SK-N-SH treated with all-trans-retinoic acid at 6 μM for 48 hours (cell line): ENCODE measurements around the gene VAT1L.

Source experiments
- ATAC-seq: fragments of 200-7000 bp; cut with Tn5 transposase; 3 replicates; pipeline ENCODE4 v1.9.1; 2020; ENCODE audit warnings: mild to moderate bottlenecking, moderate library complexity
- BACH2 ChIP-seq: fragments of 250-450 bp; sonication (Bioruptor Pico); IDR thresholded peaks from 2 replicates; pipeline ENCODE4 v1.9.0; 2021; ENCODE audit warnings: mild to moderate bottlenecking, borderline replicate concordance
- CSDC2 ChIP-seq: fragments of 250-450 bp; sonication (Bioruptor Pico); IDR thresholded peaks from 2 replicates; pipeline ENCODE4 v1.5.0; 2020; ENCODE audit warnings: mild to moderate bottlenecking, moderate library complexity
- ESRRG ChIP-seq: fragments of 250-450 bp; sonication (Bioruptor Pico); IDR thresholded peaks from 2 replicates; pipeline ENCODE4 v1.6.1; 2021; ENCODE audit warnings: mild to moderate bottlenecking
- GLIS3 ChIP-seq: fragments of 250-450 bp; sonication (Bioruptor Pico); IDR thresholded peaks from 2 replicates; pipeline ENCODE4 v1.5.0; 2020; ENCODE audit warnings: mild to moderate bottlenecking, moderate library complexity
- ISL1 ChIP-seq: fragments of 250-450 bp; sonication (Bioruptor Pico); IDR thresholded peaks from 2 replicates; pipeline ENCODE4 v2.1.2; 2022; ENCODE audit warnings: mild to moderate bottlenecking, moderate library complexity
- PPARA ChIP-seq: fragments of 250-450 bp; sonication (Bioruptor Pico); IDR thresholded peaks from 2 replicates; pipeline ENCODE4 v1.5.0; 2020; ENCODE audit warnings: mild to moderate bottlenecking, borderline replicate concordance
- RARB ChIP-seq: fragments of 250-450 bp; sonication (Bioruptor Pico); IDR thresholded peaks from 2 replicates; pipeline ENCODE4 v1.8.0; 2021; ENCODE audit warnings: mild to moderate bottlenecking, moderate library complexity
- SNAI2 ChIP-seq: fragments of 250-450 bp; sonication (Bioruptor Pico); IDR thresholded peaks from 2 replicates; pipeline ENCODE4 v1.5.0; 2020; ENCODE audit warnings: mild to moderate bottlenecking, moderate library complexity
- TOX ChIP-seq: fragments of 250-450 bp; sonication (Bioruptor Pico); IDR thresholded peaks from 2 replicates; pipeline ENCODE4 v1.8.0; 2021; ENCODE audit warnings: mild to moderate bottlenecking, moderate library complexity, borderline replicate concordance
- ZC3H10 ChIP-seq: fragments of 250-450 bp; sonication (Bioruptor Pico); IDR thresholded peaks from 2 replicates; pipeline ENCODE4 v1.5.1; 2021; ENCODE audit warnings: mild to moderate bottlenecking, moderate library complexity
- ZFP3 ChIP-seq: fragments of 250-450 bp; sonication (Bioruptor Pico); IDR thresholded peaks from 2 replicates; pipeline ENCODE4 v1.5.0; 2020; ENCODE audit warnings: mild to moderate bottlenecking, moderate library complexity
- ZFP30 ChIP-seq: fragments of 450-650 bp; formaldehyde crosslinking; IDR thresholded peaks from 2 replicates; pipeline ENCODE4 v1.5.0; 2022; ENCODE audit warnings: mild to moderate bottlenecking, moderate library complexity
- ZNF565 ChIP-seq: fragments of 450-650 bp; formaldehyde crosslinking; conservative IDR thresholded peaks from 2 replicates; pipeline ENCODE4 v1.5.0; 2020; ENCODE audit warnings: low read depth, mild to moderate bottlenecking, moderate library complexity
- ZNF70 ChIP-seq: fragments of 450-650 bp; formaldehyde crosslinking; IDR thresholded peaks from 2 replicates; pipeline ENCODE4 v1.5.0; 2020; ENCODE audit warnings: mild to moderate bottlenecking, moderate library complexity
- ZNF8 ChIP-seq: fragments of 450-650 bp; formaldehyde crosslinking; IDR thresholded peaks from 2 replicates; pipeline ENCODE4 v1.5.0; 2020; ENCODE audit warnings: mild to moderate bottlenecking, moderate library complexity
- TF ChIP-seq, protein P1 (sequence below): fragments of 250-450 bp; sonication (Bioruptor Pico); IDR thresholded peaks from 2 replicates; pipeline ENCODE4 v1.5.1; 2021; ENCODE audit warnings: mild to moderate bottlenecking, moderate library complexity
- TF ChIP-seq, protein P2 (sequence below): fragments of 250-450 bp; sonication (Bioruptor Pico); IDR thresholded peaks from 2 replicates; pipeline ENCODE4 v1.8.0; 2020; ENCODE audit warnings: mild to moderate bottlenecking, moderate library complexity, borderline replicate concordance
- TF ChIP-seq, protein P3 (sequence below): fragments of 250-450 bp; sonication (Bioruptor Pico); IDR thresholded peaks from 2 replicates; pipeline ENCODE4 v1.8.0; 2021; ENCODE audit warnings: low read depth, mild to moderate bottlenecking, moderate library complexity, borderline replicate concordance
- TF ChIP-seq, protein P4 (sequence below): fragments of 250-450 bp; sonication (Bioruptor Pico); IDR thresholded peaks from 2 replicates; pipeline ENCODE4 v1.5.1; 2020; ENCODE audit warnings: low read depth, mild to moderate bottlenecking, moderate library complexity
- TF ChIP-seq, protein P5 (sequence below): fragments of 250-450 bp; sonication (Bioruptor Pico); IDR thresholded peaks from 2 replicates; pipeline ENCODE4 v1.5.0; 2020; ENCODE audit warnings: mild to moderate bottlenecking, moderate library complexity

Gene VAT1L

DNA sequence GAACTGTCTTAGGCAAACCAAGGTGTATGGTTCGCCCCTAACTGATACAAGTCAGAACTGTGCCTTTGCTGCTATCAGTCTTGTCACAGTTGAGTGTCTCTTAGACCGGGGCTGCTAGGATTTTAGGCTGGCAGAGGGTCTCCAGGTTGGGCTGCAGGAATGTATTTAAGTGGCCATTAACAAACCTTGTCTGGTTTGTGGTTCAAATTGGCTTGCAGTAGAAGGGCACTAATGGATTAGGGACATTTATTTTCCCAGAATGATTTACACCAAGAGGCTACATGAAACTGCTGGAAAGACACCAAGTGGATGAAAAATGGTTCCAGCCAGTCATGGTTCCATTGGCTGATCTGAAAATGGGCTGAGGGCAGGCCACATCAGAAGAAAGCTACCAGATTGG is 5.1 kb downstream of the VAT1L start:
- TF ChIP-seq ESRRG (CRISPR knock-in tag) = 0 out of 2 replicates have a peak, but pooled peaks have one; percentile 63
- TF ChIP-seq, protein P1, sequence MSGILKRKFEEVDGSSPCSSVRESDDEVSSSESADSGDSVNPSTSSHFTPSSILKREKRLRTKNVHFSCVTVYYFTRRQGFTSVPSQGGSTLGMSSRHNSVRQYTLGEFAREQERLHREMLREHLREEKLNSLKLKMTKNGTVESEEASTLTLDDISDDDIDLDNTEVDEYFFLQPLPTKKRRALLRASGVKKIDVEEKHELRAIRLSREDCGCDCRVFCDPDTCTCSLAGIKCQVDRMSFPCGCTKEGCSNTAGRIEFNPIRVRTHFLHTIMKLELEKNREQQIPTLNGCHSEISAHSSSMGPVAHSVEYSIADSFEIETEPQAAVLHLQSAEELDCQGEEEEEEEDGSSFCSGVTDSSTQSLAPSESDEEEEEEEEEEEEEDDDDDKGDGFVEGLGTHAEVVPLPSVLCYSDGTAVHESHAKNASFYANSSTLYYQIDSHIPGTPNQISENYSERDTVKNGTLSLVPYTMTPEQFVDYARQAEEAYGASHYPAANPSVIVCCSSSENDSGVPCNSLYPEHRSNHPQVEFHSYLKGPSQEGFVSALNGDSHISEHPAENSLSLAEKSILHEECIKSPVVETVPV = 0 out of 2 replicates have a peak, but pooled peaks have one; percentile 27
- no peak for TF ChIP-seq ZNF8 (CRISPR knock-in tag)
- peak; percentile 96 for TF ChIP-seq ISL1 (CRISPR knock-in tag)
- TF ChIP-seq, protein P2, sequence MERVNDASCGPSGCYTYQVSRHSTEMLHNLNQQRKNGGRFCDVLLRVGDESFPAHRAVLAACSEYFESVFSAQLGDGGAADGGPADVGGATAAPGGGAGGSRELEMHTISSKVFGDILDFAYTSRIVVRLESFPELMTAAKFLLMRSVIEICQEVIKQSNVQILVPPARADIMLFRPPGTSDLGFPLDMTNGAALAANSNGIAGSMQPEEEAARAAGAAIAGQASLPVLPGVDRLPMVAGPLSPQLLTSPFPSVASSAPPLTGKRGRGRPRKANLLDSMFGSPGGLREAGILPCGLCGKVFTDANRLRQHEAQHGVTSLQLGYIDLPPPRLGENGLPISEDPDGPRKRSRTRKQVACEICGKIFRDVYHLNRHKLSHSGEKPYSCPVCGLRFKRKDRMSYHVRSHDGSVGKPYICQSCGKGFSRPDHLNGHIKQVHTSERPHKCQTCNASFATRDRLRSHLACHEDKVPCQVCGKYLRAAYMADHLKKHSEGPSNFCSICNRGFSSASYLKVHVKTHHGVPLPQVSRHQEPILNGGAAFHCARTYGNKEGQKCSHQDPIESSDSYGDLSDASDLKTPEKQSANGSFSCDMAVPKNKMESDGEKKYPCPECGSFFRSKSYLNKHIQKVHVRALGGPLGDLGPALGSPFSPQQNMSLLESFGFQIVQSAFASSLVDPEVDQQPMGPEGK (CRISPR knock-in tag) = peak; percentile 88
- TF ChIP-seq RARB (CRISPR knock-in tag) = no peak
- 0 out of 2 replicates have a peak, but pooled peaks have one; percentile 29 for TF ChIP-seq GLIS3 (CRISPR knock-in tag)
- ATAC-seq = no peak

DNA sequence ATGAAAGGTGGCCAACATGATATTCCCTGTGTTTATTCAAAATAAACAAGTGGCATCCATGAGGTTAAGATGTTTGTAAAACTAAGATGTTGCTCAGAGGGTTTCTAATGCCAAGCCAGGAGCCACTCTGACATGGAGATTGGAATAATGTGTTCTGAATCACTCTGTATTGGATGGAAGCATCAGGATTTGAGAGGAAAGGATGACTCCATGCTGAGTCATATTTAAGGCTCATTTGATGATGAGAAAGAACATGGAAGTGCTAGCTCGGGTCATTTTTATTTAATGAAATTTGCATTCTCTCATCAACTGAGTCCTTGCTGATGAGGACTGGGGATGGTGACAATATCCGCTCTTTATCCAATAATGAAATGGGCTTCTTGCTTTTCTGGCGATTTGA is 6.2 kb downstream of the VAT1L start:
- ATAC-seq = peak; percentile 87
- TF ChIP-seq ZC3H10 (CRISPR knock-in tag) (no peak), ISL1 (CRISPR knock-in tag) (0 out of 2 replicates have a peak, but pooled peaks have one; percentile 22)

DNA sequence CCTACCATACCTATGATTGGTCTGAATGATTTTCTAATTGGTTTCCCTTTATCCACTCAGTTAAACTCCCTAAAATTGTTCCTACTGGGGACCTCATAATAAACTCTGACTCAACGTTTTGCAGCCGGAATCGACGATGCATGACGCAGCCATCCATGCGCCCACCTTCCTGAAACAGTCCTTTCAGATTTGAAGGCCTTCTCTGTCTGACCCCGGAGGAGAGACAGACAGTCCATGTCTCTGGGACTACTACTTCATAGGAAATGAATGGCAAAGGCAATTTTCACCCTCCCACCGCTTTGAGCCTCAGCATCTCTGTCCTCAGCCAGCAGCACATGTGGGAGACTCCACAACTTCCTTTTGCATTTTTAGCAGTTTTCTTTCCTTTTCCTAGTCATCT is 13.5 kb downstream of the VAT1L start:
- ATAC-seq = no peak
- no peak for TF ChIP-seq CSDC2 (CRISPR knock-in tag)
- TF ChIP-seq, all 23 proteins: peak for 0

DNA sequence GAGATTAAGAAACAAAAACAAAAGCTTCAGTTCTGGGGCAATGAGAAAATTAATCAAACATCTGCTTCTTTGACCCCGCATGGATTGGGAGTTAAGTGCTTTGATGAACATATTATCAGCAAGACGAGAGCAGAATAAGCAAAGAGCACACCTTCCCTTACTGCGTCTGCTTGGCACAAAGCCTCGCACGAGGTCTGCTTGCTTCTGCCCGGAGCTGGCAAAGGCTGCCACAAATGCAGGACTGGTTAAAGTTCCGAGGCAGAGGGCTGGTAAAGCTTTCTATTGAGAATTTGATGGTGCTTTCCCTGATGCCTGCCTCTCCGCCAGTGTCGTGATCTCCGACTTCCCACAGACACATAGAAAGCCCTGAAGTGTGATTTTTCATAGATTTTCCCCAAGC is 17.0 kb downstream of the VAT1L start:
- TF ChIP-seq, protein P3, sequence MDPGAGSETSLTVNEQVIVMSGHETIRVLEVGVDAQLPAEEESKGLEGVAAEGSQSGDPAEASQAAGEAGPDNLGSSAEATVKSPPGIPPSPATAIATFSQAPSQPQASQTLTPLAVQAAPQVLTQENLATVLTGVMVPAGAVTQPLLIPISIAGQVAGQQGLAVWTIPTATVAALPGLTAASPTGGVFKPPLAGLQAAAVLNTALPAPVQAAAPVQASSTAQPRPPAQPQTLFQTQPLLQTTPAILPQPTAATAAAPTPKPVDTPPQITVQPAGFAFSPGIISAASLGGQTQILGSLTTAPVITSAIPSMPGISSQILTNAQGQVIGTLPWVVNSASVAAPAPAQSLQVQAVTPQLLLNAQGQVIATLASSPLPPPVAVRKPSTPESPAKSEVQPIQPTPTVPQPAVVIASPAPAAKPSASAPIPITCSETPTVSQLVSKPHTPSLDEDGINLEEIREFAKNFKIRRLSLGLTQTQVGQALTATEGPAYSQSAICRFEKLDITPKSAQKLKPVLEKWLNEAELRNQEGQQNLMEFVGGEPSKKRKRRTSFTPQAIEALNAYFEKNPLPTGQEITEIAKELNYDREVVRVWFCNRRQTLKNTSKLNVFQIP (CRISPR knock-in tag) = no peak
- TF ChIP-seq ZNF565 (CRISPR knock-in tag) (no peak), SNAI2 (CRISPR knock-in tag) (no peak), ZFP30 (CRISPR knock-in tag) (no peak), GLIS3 (CRISPR knock-in tag) (no peak), RARB (CRISPR knock-in tag) (no peak), PPARA (CRISPR knock-in tag) (no peak), ESRRG (CRISPR knock-in tag) (no peak), TOX (CRISPR knock-in tag) (no peak), ZFP3 (no peak), CSDC2 (CRISPR knock-in tag) (no peak)
- TF ChIP-seq, protein P4, sequence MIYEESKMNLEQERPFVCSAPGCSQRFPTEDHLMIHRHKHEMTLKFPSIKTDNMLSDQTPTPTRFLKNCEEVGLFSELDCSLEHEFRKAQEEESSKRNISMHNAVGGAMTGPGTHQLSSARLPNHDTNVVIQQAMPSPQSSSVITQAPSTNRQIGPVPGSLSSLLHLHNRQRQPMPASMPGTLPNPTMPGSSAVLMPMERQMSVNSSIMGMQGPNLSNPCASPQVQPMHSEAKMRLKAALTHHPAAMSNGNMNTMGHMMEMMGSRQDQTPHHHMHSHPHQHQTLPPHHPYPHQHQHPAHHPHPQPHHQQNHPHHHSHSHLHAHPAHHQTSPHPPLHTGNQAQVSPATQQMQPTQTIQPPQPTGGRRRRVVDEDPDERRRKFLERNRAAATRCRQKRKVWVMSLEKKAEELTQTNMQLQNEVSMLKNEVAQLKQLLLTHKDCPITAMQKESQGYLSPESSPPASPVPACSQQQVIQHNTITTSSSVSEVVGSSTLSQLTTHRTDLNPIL (CRISPR knock-in tag) = no peak
- TF ChIP-seq, protein P2 (CRISPR knock-in tag) = no peak

DNA sequence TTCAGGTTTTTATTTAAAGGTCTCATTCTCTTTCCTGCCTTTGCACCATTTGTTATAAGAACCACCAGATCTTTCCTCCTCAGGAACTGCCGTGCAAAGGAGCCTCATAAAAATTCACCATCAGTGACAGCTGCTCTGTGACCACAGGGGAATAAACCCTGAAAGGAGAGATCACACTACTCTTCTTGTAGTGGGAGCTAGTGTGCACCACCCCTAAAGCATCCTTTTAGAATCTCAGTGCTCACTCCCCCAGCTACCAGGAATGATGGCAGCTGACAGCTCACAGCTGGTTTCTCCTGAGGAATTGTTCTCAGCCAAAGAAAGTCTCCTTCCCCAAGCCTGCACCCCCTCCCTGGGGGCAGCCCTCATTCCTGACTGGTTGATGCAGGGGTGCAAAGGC is 18.7 kb downstream of the VAT1L start:
- no peak for ATAC-seq
- TF ChIP-seq ZNF70 (CRISPR knock-in tag) (no peak), ZFP3 (no peak), BACH2 (no peak), ZFP30 (CRISPR knock-in tag) (no peak), PPARA (CRISPR knock-in tag) (no peak), GLIS3 (CRISPR knock-in tag) (no peak), CSDC2 (CRISPR knock-in tag) (no peak), ISL1 (CRISPR knock-in tag) (no peak), TOX (CRISPR knock-in tag) (no peak)
- TF ChIP-seq, protein P5, sequence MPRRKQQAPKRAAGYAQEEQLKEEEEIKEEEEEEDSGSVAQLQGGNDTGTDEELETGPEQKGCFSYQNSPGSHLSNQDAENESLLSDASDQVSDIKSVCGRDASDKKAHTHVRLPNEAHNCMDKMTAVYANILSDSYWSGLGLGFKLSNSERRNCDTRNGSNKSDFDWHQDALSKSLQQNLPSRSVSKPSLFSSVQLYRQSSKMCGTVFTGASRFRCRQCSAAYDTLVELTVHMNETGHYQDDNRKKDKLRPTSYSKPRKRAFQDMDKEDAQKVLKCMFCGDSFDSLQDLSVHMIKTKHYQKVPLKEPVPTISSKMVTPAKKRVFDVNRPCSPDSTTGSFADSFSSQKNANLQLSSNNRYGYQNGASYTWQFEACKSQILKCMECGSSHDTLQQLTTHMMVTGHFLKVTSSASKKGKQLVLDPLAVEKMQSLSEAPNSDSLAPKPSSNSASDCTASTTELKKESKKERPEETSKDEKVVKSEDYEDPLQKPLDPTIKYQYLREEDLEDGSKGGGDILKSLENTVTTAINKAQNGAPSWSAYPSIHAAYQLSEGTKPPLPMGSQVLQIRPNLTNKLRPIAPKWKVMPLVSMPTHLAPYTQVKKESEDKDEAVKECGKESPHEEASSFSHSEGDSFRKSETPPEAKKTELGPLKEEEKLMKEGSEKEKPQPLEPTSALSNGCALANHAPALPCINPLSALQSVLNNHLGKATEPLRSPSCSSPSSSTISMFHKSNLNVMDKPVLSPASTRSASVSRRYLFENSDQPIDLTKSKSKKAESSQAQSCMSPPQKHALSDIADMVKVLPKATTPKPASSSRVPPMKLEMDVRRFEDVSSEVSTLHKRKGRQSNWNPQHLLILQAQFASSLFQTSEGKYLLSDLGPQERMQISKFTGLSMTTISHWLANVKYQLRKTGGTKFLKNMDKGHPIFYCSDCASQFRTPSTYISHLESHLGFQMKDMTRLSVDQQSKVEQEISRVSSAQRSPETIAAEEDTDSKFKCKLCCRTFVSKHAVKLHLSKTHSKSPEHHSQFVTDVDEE (CRISPR knock-in tag) = no peak
- TF ChIP-seq, protein P1 = no peak

More for the DNA sequence above, 17.0 kb downstream of the VAT1L start:
- ATAC-seq = no peak
